ENCODE data around the gene RTN1.

RTN1 gene

GRCh38 chr14:59870277-59871165 lies at the start of gene RTN1:
TSS of gene RTN1 (minus strand) at chr14:59870776. CDS start at chr14:59870630, 146 bp downstream.
- FAIRE-seq: no peak

DNA sequence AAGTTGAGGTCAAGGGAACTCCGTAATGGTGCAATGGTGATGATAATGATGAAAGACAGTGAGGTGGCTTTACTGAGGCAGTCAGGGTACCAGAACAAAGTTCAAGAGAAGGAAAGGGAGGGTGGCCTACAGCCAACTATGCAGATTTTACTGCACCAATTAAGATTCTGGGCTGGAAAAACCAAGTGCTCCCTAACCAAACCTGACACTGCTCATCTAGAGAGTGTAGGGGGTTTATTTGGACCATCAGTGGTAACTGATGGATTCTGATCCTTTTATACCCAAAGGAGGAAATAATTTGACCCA lies 49.8 kb upstream of the RTN1 start:
- no peak for FAIRE-seq

DNA sequence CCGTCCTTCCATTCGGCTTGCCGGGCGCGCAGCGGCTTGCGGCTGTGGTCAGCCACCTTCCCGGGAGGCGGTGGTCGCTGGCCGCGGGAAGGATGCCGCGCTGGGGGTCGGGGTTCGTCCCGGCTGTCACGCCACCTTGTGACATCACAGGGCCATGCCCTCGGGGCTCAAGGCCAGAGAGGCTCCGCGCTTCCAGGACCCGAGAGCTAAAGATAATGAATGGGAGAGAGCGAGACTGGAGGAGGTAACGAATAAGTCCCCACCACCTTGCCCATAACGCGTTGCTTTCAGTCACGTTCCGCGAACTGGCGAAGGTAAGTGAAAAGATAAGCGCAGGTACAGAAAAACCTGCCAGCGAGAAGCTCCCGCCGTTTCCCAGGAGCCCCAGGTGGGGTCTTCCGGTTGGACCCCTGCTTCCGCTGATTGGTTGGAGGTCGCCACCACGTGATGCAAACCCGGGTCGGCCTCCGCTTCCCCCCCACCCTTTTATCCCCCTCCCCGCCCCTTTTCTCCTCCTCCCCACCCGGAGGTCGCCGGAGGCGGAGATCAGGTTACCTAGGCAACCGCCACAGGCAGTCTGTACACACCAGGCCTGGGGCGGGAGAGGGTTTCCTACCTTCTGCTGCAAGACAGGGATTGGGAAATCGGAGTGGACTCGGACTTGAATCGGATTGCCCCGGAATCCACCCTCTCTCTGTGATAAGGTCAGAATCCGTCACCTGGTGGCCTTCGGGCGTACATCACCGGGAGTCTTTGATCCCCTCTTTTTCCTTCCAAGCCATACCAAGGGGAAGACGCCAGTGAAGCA lies 49.2 kb upstream of the RTN1 start, which contains the start of gene LRRC9:
Gene LRRC9 (plus strand): TSS at position 575 of the 808 bp plus-strand sequence.
- no peak for FAIRE-seq

DNA sequence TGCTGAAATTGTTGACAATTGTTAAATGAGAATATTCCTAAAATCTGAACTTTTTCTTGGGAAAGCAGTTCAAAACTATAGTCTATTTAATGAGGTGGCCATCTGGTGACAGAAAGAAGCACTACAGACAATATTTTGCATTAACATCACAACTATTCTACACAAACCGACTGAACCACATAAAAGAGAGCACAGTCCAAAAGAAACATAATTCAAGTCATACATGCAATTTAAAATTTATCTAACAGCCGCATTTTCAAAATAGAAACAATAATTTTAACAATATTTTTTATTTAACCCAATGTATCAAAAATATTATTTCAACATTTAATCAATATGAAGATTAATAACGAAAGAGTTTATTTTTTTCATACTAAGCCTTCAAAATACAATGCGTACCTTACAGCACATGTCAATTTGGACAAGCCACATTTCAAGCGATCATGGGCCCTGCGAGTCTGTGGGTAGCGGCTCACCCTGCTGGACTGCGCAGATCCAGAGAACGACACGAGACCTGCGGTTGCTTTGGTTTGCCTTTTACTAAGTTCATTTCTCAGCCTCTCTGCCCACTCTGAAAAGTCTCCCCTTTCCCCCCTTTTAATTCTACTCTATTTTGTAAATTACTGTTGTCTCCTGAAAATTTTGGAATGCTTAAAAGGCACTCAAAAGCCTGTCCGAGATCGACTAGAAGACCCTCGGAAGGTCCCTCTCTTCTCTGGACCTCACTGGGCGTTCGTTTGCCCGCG lies 48.4 kb upstream of the RTN1 start:
- FAIRE-seq: peak; percentile 61

DNA sequence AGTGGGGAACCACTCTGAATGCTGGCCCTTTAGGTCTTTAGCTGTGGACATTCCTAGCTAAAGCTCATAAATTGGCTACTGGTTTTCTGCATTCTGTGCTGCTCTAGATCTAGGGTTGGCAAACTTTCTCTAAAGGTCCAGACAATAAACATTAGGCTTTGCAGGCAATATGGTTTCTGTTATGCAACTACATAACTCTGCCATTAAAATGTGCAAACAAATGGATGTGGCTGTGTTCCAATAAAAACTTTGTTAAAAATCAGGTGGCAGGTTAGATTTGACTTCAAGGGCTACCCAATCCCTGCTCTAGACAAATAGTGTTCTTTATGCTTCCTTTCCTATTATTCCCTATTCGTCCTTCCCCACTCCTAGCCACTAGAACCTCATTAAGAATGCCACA lies 42.6 kb upstream of the RTN1 start:
- no peak for FAIRE-seq

DNA sequence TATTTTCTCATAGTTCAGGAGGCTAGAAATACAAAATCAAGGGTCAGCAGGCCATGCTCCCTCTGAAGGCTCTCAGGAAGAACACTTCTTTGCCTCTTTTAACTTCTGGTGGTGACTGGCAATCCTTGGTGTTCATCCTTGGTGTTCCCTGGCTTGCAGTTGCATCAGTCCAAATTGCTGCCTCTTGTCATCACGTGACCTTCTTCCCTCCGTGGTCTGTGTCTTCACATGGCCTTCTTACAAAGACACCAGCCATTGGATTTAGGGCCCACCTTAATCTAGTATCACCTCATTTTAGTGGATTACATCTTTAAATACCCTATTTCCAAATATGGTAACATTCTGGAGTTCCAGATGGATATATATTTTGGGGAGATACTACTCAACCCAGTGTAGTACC lies 41.9 kb upstream of the RTN1 start:
- no peak for FAIRE-seq

DNA sequence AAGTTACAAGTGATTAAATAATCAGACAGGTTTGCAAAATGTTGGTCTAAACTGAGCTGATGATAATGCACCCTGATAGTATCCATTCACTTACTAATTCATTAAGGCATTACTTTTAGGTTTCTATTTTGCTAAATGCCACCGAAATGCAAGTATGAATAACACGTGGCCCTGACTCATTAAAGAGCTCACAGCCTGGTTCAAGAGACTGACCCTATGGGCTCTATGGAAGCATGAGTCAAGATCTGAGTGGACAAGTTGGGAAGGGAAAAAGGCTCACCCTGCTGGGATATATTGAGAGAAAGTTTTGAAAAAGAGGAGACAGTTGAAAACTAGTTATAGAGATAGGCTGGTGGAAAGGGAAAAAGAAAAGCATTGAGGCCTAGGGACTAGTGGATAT lies 34.6 kb upstream of the RTN1 start:
- no peak for FAIRE-seq

DNA sequence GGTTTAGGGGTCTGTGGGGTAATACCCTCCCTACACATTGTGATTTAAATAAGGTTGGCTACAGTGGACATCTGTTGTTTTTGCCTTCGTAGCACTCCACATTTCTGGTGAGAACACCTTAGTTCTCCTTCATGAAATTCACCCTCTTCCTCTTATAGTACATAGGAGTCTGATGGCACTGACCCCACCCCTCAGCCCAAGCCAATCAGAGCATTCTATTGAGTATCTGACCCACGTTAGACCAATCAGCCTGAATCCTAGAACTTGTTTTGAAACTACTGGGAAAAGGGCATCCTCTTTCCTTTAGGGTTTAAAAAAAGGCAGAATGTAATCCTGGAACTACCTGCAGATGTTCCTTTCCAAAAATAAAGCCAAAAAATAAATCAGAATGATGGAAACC lies 33.6 kb upstream of the RTN1 start:
- no peak for FAIRE-seq

GRCh38 chr14:59900556-59900955 lies 30.0 kb upstream of the RTN1 start:
- no peak for FAIRE-seq

DNA sequence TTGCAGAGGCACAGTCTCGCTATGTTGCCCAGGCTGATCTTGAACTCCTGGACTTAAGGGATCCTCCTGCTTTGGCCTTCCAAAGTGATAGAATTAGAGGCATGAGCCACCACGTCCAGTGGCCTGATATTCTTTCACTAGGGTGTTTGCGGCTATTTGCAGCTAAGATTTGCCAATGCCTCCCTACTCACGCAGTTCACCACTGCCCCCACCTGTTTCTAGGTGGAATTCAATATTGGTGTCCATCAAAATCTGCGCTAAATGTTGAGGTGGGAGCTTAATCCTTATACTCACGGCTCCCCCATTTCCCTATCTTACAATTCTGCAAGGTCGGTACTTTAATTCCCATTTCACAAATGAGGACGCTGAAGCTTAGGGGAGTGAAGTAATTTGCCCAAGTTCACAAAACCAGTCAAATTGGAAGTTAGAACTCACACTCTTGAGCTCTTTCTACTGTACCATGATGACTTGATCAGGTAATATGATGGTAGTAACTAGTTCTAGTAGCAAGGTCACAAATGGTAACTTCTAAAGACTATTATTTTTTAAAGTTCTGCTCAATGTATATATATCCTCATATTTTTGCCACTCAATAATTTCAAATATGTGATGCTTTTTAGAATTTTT lies 27.3 kb upstream of the RTN1 start:
- no peak for FAIRE-seq

DNA sequence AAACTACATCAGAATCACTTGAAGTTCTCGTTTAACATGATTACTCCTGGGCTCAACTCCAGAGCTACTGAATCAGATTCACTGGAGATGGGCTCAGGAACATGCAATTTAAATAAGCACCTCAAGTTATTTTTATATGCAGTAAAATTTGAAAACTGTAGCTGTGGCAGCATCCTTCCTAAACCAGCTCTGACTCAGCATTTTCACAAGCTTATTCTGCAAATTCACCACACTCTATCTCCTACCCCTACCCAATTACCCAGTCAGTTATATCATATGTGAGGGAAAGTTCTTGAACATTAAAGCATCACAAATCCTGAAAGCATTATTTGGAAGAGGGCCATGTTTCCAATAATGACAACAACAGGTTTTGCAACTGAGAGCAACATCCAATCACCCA lies 25.1 kb upstream of the RTN1 start:
- no peak for FAIRE-seq

GRCh38 chr14:59890676-59891075 lies 20.1 kb upstream of the RTN1 start:
- no peak for FAIRE-seq

GRCh38 chr14:59882957-59883356 lies 12.4 kb upstream of the RTN1 start:
- FAIRE-seq: no peak

DNA sequence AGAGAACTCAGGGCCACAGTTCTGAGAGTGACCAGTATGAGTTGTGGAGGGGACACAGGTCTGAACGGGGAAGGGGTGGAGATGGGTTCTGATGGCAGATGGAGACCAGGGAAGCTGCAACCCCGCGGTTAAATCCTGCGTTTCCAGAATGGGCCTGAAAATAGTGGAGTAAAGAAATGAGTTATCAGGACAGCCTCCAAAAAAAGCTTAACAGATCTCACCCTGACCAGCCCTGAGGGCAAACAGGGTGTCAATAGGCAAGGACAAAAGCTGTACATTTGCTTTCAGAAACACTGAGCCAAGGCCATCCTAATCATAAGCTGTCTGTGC lies 555 bp upstream of the RTN1 start:
- FAIRE-seq: no peak

GRCh38 chr14:59869381-59870255 lies 958 bp downstream of the RTN1 start:
- no peak for FAIRE-seq

GRCh38 chr14:59868021-59868420 lies 2.6 kb downstream of the RTN1 start:
- FAIRE-seq: no peak

DNA sequence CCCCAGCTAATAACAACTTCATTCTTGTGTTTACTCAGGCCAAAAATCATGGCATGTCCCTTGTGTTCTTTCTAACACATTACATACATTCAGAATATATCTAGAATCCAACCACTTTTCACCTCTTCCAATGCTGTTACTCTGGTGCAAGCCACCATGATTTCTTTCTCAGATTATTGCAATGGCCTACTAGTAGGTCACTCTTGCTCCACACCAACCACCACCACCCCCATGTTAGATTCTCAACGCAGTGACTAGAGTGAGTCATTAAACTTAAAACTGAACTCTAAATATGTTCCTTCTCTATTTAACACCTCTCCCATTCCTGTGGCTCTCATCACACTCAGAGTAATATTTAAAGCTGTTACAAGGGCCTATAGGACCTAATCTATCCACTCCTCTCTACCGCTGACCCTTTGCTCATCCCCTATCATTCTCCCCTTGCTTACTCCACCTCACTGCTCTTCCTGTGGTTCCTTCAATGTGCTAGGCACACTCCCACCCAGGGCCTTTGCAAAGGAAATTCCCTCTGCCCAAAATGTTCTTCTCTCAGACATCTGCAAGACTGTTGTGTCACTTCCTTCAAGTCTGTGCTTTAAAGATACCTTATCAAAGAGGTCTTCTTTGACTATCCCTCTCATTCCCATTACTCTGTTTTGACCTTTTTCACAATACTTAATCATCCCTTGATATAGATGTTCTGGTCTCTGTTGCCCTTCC lies 6.6 kb downstream of the RTN1 start:
- no peak for FAIRE-seq

GRCh38 chr14:59857328-59857727 lies 13.2 kb downstream of the RTN1 start:
- no peak for FAIRE-seq

- no peak for FAIRE-seq
These were observed 18.2 kb downstream of the RTN1 start for GRCh38 chr14:59852350-59852749.

DNA sequence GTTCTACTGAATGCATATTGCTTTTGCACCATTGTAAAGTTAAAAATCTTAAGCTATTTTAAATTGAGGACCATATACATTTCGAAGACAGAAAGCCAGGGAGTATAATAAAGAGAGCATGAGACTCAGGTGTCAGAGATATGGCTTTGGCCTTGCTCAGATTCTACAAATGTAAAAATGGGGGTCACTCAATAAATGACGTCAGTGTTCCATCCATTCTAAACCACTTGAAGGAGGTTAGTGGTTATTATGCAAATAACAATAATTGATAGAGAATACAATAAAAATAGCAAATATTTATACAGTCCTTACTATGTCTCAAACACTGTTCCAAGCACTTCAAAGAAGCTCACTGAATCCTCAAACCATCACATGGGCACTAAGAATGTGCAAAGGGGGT lies 20.1 kb downstream of the RTN1 start:
- FAIRE-seq: no peak

DNA sequence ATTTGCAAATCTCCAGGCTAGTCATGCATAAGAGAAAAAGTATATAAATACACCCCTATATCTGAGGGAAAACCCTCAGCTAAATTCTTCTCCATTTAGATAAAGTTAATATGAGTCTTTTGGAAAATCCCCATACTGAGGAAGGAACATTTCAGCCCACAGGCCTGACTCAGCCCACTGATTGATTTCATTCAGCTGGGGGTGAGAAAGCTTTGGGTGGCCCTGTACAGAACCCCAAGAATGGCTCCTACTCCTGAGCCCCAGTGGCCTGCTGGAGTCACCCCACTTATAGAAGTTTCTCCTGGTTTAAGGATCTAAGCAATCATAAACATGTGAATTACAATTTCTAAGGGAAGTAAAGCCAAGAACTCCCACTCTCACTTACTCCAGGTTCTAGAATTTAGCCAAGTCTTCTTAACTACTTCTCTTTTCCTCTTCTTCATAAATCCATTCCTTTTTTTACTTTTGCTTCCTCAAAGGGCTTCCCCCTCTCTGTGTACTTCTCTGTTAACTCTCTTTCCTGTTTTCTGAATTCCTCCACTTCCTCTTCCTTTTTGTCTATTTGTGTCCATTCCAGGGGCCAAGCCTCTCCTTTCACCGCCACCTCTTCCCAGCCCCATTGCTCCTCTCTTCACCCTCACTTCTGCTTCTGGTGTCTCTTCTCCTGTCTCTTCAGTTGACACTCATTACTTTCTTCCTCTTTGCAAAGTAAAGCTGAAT lies 21.0 kb downstream of the RTN1 start:
- FAIRE-seq: no peak
